ENCODE results near the gene UNC45A.
A peak's percentile ranks its signal among the peaks of the same experiment; 100 is the strongest.
"Not testable (repeated sequence)": the region's sequence is repeated elsewhere in the genome, so short reads cannot be mapped to it uniquely, and the experiment has no call there.

The UNC45A gene

GRCh38 chr15:90924375-90924774, 10.7 kb upstream of the UNC45A start:
- no peak for TF ChIP-seq ZFX (IDR thresholded peaks at IDR 0.05; ENCODE audit: borderline replicate concordance)
- no peak for TF ChIP-seq CTCF (IDR thresholded peaks at IDR 0.05)
- no peak overlapping the region for H3K27ac ChIP-seq

- not testable (repeated sequence) for H3K27ac ChIP-seq
Observed at GRCh38 chr15:90926766-90927165, 8.3 kb upstream of the UNC45A start.

GRCh38 chr15:90928106-90928505, 7.0 kb upstream of the UNC45A start:
- peak overlapping the region; percentile 97; the same call in 1 of the 2 replicates for H3K27ac ChIP-seq

GRCh38 chr15:90929246-90930019, 5.7 kb upstream of the UNC45A start:
- TF ChIP-seq ZFX (IDR thresholded peaks at IDR 0.05; ENCODE audit: borderline replicate concordance), result no peak
- no peak for TF ChIP-seq CTCF (IDR thresholded peaks at IDR 0.05)
- H3K27ac ChIP-seq, result peak overlapping the region; percentile 97

- no peak for TF ChIP-seq CTCF (IDR thresholded peaks at IDR 0.05)
- TF ChIP-seq ZFX (IDR thresholded peaks at IDR 0.05; ENCODE audit: borderline replicate concordance), result no peak
- H3K27ac ChIP-seq, result peak overlapping the region; percentile 97
Observed at GRCh38 chr15:90930861-90931574, 4.1 kb upstream of the UNC45A start.

GRCh38 chr15:90931575-90931827, 3.6 kb upstream of the UNC45A start:
- TF ChIP-seq ZFX (IDR thresholded peaks at IDR 0.05; ENCODE audit: borderline replicate concordance), result no peak
- TF ChIP-seq CTCF (IDR thresholded peaks at IDR 0.05), result no peak; the same call in 1 of the 2 replicates
- H3K27ac ChIP-seq, result peak overlapping the region; percentile 97

GRCh38 chr15:90931828-90932659, 3.0 kb upstream of the UNC45A start, which contains the start of gene HDDC3:
Gene HDDC3, minus strand, starts transcription at chr15:90932549. Its CDS starts 9 bp downstream, at chr15:90932540.
- H3K27ac ChIP-seq, result peak within 1 kb of the TSS; percentile 97
- TF ChIP-seq ZFX (IDR thresholded peaks at IDR 0.05; ENCODE audit: borderline replicate concordance) (no peak), CTCF (IDR thresholded peaks at IDR 0.05) (peak; percentile 89)

- peak overlapping the region; percentile 97 for H3K27ac ChIP-seq
- TF ChIP-seq ZFX (IDR thresholded peaks at IDR 0.05; ENCODE audit: borderline replicate concordance) (no peak), CTCF (IDR thresholded peaks at IDR 0.05) (peak; percentile 50)
Observed at GRCh38 chr15:90932660-90932991, 2.5 kb upstream of the UNC45A start.

All from 22Rv1 (cell line).